Measurements from ENCODE around the gene DDIT4.

DDIT4 gene

DNA sequence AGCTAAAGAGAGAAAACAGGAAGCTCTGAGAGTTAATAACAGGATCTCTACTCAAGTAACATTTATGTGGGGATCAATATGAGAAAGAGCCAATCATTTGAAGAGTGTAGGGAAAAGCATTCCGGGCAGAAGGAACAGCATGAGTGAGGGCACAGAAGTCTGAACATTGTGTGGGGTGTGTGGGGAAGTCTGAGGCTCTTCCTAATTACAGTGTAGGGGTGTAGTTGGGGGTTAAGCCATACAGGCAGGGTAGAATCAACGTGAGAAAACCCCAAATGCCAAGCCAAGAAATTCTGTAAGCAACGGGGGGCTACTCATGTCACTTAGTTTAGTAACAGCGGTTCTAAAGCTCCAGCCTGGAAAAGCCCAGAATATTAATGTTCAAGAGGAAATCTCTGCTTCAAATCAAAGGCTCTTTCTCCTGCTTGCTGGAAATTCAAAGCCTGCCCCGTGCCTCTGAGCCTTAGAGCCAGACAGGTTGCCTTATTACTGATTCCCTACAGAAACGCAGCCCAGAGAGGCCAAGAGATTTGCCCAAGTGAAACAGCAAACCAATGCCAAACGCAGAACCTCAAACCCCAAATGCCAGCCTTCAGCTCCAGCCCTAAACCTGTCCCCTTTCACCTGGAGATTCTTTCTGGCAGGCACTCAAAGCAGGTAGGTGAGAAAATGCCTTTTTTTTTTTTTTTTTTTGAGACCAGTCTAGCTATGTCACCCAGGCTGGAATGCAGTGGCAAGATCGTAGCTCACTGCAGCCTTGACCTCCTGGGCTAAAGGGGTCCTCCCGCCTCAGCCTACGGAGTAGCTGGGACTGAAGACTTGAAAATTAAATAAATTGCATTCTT, 44.9 kb downstream of the DDIT4 start:
- no peak for DNase-seq

DNA sequence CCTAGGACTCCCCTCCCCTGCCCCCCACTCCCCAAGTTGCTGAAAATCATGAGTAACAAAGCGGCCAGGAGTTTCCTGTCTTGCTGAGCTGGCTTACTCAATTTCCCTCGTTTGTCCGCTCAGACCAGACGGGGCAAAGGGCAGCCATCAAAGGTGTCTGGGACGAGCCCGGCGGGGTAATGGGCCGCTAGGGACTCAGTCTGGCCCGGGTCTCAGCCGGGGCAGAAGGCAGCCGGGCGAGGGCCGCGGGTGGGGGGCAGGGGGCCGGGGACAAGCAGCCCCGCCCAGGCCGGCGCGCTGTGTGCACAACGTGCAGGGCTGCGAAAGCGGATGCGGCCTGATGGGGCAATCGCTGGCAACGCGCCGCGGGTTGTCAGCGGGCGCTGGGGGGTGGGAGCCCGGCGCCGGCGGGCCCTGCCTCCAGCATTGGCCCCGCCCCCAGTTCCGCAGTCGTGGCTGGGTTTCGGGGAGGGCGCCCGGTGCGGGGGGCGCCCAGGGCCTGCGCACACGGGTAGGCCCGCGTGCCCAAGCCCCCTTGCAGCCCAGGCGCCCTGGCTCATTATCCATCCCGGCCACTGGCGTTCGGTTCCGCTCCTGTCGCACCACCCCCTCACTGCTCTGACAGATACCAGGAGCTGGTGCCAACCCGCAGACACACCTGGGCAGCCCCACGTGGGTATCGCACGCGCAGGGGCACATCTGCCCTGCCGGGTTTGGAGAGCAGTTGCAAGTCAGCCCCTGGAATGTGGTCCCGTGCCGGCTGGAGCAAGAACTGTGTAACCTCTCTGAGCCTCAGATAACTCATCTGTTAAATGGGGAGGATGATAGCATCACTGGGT, 45.9 kb downstream of the DDIT4 start:
- peak; percentile 92 for DNase-seq

DNA sequence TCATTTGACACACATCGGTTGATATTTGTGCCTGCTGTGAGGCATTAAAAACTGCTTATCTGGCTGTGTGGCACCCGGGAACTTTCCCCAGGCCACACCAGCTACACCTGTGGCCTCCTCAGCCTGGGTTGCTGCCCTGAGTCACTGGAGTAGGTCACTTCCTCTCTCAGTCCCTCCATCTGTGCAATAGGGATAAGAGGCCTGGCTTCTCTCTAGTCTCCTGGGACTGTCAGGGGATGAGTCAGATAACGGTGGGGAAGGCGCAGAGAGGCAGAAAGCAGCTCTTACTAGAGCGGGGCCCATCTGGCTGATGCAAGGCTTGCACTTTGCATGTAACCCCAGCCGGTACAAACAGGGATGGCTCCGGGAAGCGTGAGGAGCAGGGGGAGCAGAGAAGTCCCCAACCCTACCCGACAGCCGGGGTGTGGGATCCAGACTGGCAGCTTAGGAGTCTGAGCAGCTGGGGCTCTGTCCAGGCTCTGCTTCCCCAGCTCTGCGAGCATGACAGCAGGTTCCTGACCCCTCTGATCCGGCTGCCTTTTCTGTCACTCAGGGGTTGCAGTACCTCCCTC, 47.0 kb downstream of the DDIT4 start:
- peak; percentile 83 for DNase-seq

DNA sequence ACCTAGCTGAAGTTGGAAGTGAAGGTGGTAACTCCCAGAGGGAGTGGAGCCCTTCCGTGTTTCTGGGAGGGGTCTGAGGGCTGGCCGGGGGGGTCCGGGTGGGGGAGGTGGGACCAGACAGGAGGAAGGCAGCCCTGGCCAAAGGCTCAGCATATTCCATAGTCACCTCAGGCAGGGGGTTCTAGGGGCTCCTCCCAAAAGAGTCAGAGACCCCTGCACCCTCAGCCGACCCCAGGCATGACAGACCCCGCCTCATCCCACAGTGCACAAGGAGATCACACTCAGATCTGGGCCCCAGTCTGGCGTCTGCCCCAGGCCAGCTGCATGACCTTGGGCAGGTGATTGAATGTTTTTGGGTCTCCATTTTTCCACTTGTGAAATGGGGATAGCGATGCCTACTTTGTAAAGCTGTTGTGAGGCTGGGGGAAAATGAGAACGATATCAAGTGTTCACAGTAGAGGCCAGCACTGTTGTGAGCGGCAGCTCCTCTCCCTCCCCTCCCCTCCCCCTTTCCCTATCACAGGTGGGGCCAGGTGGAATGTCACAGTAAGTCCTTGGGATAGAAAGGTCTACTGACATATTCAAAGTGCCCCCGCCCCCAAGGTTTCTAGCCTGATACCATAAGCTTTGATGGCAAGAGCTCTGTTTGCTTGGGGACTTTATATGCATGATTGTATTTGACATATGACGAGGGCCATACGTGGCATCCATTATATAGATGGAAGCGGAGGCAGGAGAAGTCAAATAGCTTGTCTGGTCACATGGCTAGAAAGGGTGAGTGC, 47.7 kb downstream of the DDIT4 start:
- peak; percentile 33 for DNase-seq

DNA sequence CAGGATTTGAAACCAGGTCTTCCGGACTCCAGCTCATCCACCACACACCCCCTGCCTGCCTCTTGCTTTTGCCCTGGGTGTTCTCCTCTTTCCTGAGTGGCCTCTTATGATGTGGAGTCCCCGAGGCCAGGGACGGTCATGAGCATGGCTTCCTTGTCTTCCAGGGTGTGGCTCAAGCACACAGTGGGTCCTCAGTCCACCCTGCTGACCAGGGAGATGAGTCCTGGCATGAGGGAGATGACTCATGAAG, 48.2 kb downstream of the DDIT4 start:
- no peak for DNase-seq

DNA sequence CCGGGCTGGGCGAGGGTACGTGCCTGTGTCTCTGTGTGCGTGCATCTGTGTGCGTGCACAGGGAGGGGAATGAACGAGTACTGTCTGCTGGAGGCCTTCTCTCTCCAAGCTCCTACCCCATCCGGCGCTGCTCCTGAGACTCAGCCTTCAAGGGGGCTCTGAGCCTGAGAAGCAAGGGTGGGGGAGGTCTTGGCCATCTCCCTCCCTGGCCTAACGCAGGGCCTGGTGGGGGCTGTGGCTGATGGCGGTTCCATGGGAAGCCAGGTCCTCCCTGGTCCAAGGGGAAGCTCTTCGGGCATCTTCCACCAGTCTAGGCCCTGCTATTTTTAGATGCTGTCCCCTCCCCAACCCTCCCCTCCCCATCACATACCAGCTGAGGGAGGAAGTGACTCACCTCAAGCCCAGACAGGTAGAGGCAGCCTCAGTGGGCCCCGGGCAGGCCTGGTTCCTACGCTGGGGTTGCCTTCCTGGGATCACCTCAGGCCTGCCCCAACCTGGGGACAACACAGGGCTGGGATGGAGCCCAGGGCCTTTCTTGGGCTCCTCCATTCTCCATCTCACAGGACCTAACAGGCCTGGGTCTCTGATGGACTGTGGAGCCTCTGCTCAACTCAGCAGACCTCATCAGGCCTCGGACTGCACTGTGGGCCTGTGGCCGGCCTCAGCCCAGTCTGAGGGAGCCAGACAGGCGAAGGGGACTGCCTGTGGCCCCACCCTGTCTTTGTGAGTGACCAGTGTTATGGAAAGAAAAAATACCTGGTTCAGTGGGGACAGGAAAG, 48.7 kb downstream of the DDIT4 start:
- peak; percentile 25 for DNase-seq

DNA sequence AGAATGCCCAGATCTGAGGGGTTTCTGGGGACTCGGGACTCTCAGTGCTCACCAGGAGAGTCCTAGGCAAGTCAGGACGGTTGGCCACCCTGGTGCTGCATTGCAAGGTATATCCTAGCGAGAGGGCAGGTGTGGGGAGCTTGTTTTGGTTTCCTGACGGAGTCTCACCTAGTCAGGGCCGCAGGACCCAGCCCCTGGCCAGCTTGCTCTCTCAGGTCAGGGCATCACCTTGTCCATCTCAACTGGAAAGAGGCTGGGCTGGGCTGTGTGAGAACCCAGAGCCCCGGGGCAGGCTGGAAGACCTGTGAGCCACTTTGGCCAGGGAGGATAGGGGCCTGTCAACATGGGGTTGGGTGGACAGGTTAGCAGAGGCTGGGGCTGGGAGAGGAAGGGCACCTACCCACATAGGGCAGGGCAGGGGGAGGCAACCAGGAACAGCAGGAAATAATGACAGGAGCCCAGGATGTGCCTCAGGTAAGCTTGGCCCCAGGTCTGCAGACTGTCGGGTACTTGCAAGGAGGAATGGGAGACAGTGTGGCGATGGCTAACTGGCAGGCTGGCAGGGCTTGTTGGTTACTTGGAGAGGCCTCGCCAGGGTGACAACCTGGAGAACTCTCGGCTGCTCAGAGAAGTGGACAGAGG, 49.5 kb downstream of the DDIT4 start:
- no peak for DNase-seq

DNA sequence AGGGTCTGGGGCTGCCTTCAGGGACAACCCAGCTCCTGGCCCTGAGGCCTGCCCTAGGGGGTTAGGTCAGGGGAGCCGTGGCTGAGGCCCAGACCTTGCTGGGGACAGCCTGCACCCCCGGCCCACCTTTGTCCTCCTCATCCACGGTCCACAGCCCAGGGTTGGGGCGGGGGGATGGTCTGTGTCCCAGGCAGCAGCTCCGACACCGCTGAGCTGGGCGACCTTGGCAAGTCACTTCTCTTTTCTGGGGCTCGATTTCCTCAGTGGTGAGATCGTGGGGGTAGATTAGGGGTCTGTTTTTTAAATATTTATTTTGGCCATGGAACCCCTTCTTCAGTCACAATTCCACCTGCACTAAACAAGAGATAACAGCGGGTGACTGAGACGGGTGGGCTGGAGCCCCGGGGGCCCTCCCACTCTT, 50.1 kb downstream of the DDIT4 start:
- DNase-seq = no peak
